NT2/D1 (cell line): ENCODE measurements around the gene PWWP2B.

ENCODE experiments used
- SUZ12 ChIP-seq: IDR thresholded peaks from 2 replicates; pipeline ENCODE4 v1.6.1; 2011; ENCODE audit not compliant: insufficient read length, insufficient read depth; ENCODE audit errors: extremely low read depth
- YY1 ChIP-seq: IDR thresholded peaks from 2 replicates; pipeline ENCODE4 v1.6.1; 2011; ENCODE audit not compliant: insufficient read length, insufficient read depth
- ZNF274 ChIP-seq: IDR thresholded peaks from 2 replicates; pipeline ENCODE4 v1.6.1; 2011; ENCODE audit warnings: mild to moderate bottlenecking, low read depth, low read length

DNA sequence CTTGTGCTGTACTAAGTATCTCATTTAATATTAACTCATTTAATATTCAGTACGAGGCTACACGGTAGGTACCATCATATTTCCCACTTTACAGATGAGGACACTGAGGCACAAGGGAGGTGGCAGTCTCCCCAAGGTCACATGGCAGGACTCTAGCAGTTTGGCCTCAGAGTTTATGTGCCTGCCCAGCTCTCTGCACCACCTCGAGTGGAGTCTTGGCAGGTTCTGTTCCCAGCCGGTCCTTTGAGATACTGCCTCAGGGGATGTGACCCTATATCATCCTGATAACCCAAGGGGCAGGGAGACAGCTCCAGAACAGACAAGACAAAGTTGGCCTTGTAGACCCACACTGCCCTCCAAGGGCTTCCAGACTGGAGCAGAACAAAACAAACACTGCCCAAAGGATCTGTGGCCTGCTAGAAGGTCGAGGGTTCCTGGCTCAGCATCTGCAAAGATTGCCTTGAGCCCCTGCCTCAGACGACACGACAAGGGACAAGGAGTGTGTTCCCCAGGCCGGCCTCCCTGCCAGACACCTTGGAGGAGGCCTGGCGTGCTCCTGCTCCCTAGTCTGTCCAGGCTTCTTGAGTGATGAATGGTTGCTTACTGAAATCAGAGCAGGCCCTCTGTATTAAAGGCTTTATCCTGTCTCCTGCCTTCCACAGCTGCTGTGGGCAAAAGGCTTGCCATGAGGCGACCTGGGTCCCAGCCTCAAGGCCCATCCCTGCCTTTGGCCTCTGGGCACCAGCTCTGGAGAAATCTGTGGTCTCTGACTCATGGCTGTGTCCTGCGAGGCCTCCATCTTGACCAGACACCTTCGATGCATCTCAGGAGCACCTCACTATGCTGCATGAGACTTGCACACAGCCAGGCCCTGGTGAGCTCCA, 3.9 kb upstream of the PWWP2B start:
- TF ChIP-seq YY1 (no peak), ZNF274 (no peak), SUZ12 (no peak)
